ENCODE measurements around the gene SGTA. TPM values are rescaled to one million over a fixed set of nuclear protein-coding genes. Genes with fewer than 3 reads are reported as not detected.
A peak's percentile ranks its signal among the peaks of the same experiment; 100 is the strongest.
"Not testable (repeated sequence)": the region's sequence is repeated elsewhere in the genome, so short reads cannot be mapped to it uniquely, and the experiment has no call there.

Gene SGTA, protein sequence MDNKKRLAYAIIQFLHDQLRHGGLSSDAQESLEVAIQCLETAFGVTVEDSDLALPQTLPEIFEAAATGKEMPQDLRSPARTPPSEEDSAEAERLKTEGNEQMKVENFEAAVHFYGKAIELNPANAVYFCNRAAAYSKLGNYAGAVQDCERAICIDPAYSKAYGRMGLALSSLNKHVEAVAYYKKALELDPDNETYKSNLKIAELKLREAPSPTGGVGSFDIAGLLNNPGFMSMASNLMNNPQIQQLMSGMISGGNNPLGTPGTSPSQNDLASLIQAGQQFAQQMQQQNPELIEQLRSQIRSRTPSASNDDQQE
- total RNA-seq, result 25.7 TPM

DNA sequence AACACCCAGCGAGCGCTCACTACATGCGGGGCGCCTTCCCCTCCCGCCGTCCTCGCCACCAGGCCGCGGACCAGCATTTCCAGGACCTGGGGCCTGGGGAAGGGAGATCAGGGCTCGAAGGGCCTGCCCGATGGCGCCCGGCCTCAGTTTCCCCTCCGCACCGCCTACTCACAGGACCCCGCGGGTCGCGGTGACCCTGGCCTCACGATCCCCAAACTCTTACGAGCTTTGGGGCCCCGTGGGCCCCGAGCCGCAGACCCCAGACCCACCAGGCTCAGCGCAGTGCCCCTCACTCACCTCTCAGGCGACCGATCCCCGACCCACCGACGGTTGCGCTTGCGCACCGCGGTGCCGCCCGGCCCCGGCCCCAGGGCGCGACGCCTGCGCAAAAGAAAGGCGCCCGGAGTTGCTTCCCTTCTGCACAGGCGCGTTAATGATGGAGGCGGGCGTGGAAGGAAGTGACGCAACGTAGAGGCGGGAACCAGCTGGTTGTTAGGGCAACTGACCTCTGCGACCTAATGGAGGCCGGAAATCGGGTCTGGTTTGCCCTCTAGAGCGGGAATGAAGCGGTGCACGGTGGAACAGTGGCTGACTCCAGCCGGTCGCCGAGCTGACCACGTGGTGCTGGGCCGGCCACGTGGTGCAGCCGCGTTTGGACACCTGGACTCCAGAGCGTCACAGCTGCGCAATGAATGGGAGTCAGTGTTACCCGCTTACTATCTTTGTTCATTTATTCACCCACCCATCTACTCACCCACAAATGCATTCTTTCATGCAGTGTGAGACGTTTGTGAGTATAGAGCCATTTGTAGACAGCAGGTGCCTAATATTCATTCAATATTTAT, at the start of gene SGTA:
SGTA (minus strand) TSS at position 338 of the 845 bp plus-strand sequence. CDS start 14,205 bp downstream, outside the sequence.
- peak; percentile 99 for DNase-seq (ENCODE audit: low spot score)
- ATAC-seq, result peak; percentile 83

DNA sequence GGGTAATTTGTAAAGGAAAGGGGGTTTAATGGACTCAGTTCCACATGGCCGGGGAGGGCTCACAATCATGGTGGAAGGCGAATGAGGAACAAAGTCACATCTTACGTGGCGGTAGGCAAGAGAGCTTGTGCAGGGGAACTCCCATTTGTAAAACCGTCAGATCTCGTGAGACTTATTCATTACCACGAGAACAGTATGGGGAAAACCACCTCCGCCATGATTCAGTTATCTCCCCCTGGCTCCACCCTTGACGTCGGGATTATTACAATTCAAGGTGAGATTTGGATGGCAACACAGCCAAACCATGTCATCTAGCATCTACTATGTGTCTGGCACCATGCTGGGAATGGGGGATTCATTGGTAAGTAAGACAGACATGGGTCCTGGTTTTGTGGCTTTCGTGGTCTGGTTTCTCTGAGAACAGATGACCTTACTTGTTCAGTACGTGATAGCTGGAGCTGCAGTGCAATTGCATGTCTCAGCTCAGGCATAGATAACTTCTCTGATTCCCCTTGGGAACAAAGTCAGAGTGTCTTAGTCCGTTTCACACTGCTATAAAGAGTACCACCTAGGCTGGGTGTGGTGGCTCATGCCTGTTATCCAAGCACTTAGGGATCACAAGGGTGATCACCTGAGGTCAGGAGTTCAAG, 44.9 kb upstream of the SGTA start:
- DNase-seq (ENCODE audit: low spot score), result no peak
- ATAC-seq, result no peak

DNA sequence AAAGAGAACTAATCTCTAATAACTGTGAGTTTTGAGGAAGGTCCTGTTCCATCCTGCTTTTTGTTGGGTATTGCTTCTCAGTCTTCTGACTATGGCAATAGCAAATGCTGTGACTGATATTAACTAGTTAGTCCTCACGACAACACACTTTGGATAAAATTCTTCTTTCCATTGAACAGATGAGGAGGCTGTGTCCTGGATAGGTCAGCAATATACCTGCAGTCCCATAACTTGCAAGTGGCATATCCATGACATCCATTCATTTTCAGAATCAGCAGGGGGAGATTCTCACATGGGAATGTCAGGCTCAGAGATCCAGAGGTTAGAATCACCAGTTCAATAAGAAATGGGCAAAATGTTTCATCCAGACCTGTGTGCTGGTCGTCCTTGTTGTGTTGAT, 43.9 kb upstream of the SGTA start:
- ATAC-seq, result no peak
- no peak for DNase-seq (ENCODE audit: low spot score)

DNA sequence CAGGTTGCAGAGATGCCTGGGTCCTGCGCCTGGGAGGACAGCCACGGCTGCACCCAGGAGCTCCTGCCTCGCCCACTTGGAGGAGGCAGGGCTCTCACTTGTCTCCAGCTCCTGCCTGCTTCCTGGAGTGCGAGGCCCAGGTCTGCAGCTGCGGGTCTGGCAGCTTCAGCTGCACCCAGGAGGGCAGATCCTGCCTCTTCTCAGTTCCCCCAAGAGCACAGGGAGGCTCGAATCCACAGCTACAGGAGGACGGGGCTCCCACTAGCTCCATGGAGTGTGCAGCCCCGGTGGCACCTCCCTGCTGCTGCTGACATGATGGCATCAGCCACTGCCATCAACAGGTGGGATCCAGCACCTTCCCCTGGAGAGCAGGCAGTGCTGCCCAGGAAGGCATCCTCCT, 41.1 kb upstream of the SGTA start:
- no peak for ATAC-seq
- no peak for DNase-seq (ENCODE audit: low spot score)

DNA sequence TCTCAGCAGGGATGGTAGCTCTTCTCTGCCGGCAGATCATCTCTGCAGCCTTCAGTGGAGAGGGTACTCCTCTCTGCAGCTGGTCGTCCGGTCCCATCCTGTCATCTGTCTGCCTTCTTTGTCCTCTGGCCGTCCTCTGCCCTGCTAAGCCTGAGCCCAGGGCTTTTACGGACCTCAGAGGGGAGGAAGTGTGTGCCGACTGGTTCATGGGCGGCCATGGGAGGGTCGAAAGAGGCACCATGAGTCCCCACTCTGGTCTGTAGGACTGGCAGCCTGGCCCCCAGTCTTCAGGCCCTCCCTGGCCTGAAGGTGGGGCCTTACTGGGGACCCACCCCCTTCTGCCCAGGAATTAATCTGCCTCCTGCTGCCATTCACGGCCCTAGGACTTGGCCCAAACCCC, 40.6 kb upstream of the SGTA start:
- DNase-seq (ENCODE audit: low spot score) (no peak), ATAC-seq (no peak)

DNA sequence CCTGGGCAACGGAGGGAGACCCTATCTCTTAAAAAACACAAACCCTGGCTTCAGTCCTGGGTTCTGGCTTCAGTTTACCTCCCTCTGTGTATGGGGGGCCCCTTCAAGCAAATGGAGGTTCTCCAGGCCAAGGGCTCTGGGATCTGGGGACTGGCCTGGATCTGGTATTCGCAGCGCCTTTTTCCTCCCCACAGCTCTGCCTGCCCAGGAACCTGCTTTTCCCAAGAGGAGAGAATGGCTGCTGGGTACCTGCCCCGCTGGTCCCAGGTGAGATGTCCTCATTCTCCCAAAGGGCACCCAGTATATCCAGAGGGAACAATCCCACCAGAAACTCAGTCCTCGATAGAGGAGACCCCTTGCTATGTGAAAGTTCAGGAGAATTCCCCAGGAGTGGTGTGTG, 39.8 kb upstream of the SGTA start:
- no peak for ATAC-seq
- no peak for DNase-seq (ENCODE audit: low spot score)

DNA sequence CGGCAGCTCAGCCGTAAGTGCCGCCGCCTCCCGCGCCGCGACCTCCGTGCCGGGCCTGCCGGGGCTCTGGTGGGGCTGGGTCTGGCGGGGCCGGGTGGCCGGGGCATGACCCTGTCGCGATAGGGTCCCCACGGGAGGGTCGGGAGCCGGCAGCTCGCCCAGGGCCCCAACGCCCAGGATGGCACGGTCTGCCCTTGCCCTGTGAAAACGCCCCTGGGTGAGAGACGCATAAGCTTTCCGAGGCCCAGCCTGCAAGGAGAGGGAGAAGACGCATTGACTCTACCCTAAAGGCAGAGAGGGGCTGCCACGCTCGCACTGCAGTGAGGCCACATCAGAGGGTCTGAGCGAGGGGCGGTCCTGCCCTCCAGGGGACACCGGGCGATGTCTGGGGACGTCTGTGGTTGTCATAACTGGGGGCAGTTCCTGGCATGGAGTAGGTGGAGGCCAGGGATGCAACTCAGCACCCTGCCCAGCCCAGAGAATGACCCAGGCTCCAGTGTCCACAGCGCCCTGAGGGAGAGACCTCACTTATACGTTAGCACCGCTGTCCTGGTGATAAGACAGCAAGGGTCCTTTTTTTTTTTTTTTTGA, 37.1 kb upstream of the SGTA start:
- ATAC-seq (peak; percentile 16), DNase-seq (ENCODE audit: low spot score) (no peak)

DNA sequence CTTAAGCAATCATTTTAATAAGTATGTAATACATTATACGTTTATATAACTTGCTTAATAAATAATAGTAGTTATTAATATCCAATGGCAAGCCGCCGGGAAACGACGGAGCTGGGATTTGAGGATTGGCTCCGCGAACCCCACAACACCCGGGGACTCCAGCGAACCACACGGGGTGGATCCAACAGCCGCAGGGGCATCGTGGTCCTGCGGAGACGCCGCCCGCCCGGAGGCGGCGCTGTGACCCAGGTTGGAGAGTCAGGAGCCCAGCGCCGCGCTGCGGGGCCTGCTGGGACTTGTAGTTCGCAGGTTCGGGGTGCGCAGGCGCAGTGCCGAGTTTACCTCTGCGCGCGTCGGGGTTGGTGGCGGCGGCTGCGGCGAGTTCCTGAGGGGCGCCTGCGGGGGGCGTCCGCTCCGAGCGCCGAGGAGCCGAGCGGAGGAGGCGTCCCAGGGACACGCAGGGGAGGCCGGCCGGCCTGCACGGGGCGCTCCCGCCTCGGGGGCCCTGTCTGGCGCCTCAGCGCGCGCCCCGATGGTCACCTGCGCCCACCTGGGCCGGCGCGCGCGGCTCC, 36.6 kb upstream of the SGTA start, which contains the start of gene ZNF554:
ZNF554 (plus strand) TSS at position 329 of the 572 bp plus-strand sequence; CDS start at position 533, 204 bp downstream.
- DNase-seq (ENCODE audit: low spot score) (peak; percentile 96), ATAC-seq (peak; percentile 97)

DNA sequence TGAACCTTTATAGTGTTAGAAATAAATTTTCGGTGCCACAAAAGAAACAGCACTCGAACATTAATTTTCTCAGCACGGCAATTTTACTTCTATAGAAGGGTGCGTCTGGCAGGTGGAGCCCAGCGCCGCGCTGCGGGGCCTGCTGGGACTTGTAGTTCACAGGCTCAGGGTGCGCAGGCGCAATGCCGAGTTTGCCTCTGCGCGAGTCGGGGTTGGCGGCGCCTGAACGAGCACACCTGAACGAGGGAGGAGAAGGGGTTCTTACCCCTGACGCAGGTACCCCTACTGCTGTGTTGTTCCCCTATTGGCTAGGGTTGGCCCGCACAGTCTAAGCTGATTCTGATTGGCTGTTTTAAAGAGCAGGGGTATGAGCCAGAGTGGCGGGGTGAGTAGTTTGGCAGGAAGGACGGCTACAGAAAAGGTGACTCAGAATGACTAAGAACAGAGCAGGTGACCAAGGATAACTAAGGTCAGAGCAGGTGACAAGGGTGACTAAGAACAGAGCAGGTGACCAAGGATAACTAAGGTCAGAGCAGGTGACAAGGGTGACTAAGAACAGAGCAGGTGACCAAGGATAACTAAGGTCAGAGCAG, 34.3 kb upstream of the SGTA start:
- ATAC-seq; DNase-seq (ENCODE audit: low spot score): not testable (repeated sequence)

DNA sequence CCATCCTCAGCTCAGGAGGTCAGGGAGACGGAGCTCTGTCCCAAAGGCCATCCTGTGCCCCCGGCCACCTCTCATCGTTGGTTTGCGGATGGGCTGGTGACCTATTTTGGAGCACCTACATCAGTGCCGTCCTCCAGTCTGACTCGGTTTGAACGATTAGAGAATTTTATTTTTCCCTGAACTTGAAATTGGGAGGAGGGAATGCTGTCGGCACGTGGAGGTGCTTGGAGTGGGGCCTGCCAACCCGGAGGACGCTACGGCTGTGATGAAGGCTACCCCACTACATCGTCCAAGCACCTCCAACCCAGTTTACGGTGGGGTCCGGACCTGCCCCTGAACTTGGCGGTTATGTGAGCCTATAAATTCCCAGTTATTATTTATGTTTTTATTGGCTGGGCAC, 33.6 kb upstream of the SGTA start:
- DNase-seq (ENCODE audit: low spot score) (no peak), ATAC-seq (no peak)

DNA sequence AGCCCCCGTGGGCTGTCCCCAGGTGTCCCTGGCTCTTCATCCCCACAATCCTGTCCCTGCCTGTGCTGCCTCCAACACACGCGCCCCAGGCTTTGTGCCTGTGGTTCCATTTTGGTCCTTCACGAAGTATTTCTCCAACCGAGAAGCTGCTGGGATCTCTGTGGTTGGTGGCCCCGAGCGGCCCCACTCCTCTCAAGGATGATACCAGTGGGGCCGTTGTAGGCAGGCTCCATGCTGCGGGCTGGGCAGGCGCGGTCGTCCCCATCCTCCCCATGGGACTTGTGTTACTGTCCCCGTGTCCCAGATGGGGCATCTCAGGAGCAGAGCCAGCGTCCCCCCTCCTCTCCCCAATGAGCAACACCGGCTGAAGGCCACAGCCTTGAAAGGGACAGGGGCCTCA, 32.9 kb upstream of the SGTA start:
- DNase-seq (ENCODE audit: low spot score), result no peak
- ATAC-seq, result no peak

DNA sequence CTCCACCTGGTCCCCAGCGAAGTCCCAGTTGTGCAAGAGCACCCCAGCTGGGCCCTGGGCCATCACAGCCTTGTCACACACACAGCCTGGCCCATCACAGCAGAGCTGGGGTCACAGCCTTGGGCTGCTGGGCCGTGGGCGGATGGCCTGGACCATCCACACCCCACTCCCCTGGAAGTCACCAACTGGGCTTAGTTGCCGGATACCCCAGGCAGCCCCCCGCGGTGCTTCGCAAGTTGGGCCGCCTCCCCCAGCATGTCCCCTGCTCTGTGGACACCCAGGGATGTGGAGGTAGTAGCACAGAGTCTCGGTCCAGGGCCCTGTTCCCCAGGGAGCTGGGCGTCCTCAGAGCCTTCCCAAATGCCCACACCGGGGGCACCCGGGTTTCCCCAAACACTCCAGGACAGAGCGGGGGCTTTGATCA, 32.1 kb upstream of the SGTA start:
- DNase-seq (ENCODE audit: low spot score) (no peak), ATAC-seq (no peak)

DNA sequence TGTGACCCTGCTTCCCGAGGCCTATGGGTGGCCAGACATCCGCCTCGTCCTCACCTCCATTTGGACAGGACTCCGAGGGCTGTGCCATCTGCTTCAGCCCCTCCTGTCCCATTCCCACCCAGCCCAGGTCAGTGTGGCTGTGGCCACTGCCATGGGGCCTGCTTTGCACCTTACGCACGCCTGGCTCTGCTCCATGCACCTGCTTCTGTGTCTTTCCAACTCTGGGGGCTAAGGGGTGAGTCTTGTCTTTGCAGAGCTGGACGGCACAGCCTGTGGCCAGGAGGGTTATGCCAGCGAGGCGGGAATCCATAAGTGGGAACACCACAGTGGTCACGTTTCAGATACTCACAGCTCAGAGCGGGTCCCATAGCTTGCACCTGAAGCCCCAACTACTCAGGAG, 31.4 kb upstream of the SGTA start:
- DNase-seq (ENCODE audit: low spot score) (no peak), ATAC-seq (no peak)

DNA sequence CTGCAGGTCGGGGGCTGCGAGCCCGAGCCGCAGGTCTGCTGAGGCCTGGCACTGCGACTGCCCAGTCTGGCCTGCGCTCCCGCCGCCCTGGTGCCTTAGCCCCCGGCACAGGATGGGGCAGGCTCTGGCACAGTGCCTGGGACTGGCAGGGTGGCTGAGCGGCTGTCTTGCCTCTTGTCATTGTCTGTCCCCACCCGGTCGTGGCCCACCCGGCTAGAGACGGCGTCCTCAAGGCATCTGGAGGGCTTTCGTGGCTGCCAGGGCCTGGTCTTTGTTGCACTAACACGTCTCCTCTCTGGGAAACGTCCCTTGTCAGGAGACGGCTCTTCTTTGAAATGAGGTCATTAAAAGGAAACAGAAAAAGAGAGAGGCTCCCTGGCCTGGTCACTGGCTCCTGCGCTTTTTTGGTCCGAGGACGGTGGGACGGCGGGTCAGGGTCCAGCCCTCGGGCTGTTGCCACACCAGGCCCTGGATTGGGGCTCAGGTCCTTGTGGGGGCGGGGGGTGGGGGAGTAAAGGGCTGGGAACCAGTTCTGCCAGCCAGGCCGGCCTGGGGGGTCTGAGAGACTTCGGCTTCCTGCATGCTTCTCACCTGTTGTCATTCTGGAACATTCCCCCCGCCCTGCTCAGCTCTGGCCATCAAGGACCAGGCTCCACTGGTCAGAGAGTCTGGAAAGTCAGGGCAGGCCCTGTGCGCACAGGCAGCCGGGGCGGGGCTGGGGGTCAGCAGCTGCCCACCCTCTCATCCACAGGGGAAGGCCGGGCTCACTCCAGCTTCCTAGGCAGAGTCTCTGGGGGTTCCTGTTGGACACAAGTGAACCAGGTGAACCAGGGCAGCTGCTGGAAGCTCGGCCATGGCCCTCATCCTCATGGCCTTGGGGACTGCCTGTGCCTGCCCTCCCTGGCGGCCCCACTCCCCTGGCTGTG, 30.4 kb upstream of the SGTA start:
- ATAC-seq (no peak), DNase-seq (ENCODE audit: low spot score) (no peak)

DNA sequence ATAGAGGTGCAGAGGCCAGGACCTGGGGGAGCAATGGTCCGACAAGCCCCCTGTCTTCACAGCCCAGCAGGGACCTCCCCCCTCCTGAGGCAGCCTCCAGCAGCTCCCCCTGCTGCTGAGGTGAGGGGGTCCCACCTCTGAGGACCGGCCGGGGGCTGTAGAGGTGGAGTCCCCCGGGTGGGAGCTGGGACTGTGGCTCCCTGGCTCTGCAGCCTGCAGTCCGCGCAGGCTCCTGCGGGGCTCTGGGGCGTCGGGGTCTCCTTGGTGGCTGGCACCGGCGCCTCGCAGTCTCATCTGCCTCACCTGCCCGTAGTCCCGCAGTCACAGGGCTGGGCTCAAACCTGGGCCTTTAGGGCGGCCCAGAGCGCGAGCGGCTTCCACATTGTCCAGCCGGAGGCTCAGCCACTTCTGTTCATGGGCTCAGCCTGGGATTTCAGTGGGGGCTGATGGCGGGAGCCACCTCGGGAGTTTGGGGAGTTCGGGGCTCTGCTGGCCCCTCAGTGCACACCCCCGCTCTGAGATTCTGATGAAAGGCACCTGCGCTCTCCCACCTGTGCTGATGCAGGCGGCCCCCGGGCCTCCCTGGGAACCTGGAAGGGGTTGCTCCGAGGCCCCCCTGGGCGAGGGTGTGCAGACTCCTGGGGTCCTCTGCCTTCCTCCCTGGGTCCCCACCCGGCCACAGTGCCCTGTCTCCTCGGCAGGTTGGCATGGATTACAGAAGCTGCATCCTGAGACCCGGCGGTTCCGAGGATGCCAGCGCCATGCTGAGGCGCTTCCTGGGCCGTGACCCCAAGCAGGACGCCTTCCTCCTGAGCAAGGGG, 29.6 kb upstream of the SGTA start:
- ATAC-seq, result no peak

DNA sequence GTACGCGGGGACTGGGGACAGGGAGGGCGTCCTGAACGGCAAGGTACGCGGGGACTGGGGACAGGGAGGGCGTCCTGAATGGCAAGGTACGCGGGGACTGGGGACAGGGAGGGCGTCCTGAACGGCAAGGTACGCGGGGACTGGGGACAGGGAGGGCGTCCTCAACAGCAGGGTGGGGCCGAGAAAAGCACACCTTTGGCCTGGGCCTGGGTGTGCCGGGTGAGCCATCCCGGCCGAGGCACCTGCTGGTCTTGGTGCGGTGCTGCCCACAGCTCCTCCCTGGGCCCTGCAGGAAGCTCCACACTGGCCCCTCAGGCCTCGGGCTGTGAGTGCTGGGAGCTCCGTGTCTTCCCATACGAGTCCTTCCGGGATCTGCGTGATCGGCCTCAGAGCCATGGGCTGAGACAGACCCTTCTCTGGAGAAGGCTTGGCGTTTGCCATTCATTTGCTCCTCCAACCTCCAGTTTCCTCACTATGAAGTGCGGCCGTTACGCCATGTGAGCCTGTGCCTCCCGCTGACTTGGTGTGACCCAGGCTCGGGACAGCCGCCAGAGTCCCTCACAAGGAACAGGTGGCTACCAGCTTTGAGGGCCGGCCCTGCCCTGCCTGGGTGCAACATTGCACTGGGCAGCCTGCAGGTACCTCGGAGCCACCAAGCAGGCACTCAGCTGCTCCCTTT, 28.8 kb upstream of the SGTA start:
- peak; percentile 54 for ATAC-seq
- DNase-seq (ENCODE audit: low spot score), result peak; percentile 68

More for the DNA sequence above, 29.6 kb upstream of the SGTA start:
- DNase-seq (ENCODE audit: low spot score), result no peak

DNA sequence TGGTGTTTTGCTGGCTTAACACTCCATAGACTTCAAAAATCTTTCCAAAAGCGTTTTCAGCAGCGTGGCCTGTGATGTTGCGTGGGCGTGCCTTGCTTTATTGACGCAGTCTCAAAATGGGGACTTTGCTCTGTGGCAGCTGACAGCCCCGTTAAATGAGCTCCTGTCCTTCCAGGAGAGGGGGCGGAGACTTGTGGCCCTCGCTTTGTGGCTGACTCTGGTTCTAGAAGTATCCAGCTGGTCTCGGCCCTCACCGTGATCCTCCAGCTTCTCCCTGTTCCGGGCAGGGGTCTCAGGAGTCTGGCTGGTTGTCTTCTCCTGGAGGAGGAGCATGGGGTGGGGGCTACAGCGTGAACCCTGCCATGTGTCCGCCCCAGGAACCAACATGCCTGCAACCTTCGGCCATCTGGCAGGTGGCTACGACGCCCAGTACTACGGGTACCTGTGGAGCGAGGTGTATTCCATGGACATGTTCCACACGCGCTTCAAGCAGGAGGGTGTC, 28.2 kb upstream of the SGTA start:
- ATAC-seq (peak; percentile 80), DNase-seq (ENCODE audit: low spot score) (peak; percentile 87)
